Adrenal gland (tissue), 5 donors: ENCODE data around the gene ANTXR1.

Experiments used
- POLR2A ChIP-seq, 2 donors: fragments of 450-650 bp; IDR thresholded peaks; one replicate each; pipeline ENCODE4 v1.6.1; 2017; ENCODE audit warnings: antibody characterized with exemption in 2 of 2, mild to moderate bottlenecking in 2 of 2, moderate library complexity in 1 of 2
- TF ChIP-seq, protein P1 (sequence below), 6 experiments: fragments of 450-650 bp in 4 of 6; fragments of 200-600 bp in 2 of 6; sonication (generic) in 1 of 6; IDR thresholded peaks; 1 replicate in 5 of 6; 2 replicates in 1 of 6; pipeline versions ENCODE4 v1.5.1 to v1.8.0; 2016 to 2021; ENCODE audit warnings: antibody characterized with exemption in 6 of 6, mild to moderate bottlenecking in 2 of 6, moderate library complexity in 1 of 6
- donor health status: DM: no; HTN: no; CAD: no.

DNA sequence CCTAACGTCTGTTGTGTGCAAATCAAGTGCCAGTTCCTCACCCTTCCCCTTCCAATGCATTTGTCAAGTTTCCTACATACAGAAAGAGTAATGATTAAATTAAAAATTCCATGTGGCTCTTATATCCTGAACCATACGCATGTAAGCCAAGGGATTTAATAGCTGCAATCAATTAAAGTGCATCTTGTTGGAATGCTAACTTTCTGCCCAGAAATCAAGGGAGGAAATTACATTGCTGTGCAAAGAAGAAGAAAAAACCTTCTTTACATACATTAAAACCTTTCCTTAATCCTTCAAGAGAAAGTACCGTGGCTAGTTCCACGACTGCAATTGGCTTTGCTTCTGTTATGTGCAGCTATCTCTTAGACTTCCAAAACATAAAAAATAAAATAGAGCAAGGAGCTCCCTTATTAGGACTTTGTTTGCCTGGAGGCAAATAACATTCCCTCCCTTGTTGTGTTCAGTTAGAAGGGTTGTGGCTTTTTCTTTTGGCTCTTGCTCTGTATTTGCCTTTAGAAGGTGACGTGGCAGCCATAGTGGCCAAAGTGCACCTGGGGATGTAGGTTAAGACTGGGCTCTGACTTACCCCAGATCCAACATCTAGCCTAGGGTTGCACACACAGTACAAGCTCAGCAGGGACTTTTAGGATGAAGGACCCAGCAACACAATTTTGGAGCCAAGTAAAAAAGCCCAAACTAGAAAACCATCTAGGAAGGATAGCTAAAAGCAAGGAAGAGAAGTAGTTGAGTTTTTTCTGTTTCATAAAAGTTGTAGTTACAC is 158.3 kb downstream of the ANTXR1 start:
- TF ChIP-seq, protein P1, sequence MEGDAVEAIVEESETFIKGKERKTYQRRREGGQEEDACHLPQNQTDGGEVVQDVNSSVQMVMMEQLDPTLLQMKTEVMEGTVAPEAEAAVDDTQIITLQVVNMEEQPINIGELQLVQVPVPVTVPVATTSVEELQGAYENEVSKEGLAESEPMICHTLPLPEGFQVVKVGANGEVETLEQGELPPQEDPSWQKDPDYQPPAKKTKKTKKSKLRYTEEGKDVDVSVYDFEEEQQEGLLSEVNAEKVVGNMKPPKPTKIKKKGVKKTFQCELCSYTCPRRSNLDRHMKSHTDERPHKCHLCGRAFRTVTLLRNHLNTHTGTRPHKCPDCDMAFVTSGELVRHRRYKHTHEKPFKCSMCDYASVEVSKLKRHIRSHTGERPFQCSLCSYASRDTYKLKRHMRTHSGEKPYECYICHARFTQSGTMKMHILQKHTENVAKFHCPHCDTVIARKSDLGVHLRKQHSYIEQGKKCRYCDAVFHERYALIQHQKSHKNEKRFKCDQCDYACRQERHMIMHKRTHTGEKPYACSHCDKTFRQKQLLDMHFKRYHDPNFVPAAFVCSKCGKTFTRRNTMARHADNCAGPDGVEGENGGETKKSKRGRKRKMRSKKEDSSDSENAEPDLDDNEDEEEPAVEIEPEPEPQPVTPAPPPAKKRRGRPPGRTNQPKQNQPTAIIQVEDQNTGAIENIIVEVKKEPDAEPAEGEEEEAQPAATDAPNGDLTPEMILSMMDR (IDR thresholded peaks at IDR 0.05): no peak
- no peak for TF ChIP-seq POLR2A (IDR thresholded peaks at IDR 0.05)
